Endothelial cell of umbilical vein (primary cell): ENCODE data around the gene DOC2B.

ENCODE experiments used
- CTCF ChIP-seq, 2 donors: IDR thresholded peaks; 1 replicate in 1 of 2; 2 replicates in 1 of 2; pipeline ENCODE4 v1.5.1; 2011; ENCODE audit warnings: low read length in 2 of 2, mild to moderate bottlenecking in 2 of 2, moderate library complexity in 2 of 2, control low read depth in 1 of 2, inconsistent platforms in 1 of 2, low read depth in 1 of 2; ENCODE audit not compliant: insufficient read depth in 1 of 2; ENCODE audit errors: extremely low read depth in 1 of 2
- EZH2 ChIP-seq: IDR thresholded peaks from 2 replicates; pipeline ENCODE4 v1.6.1; 2012; ENCODE audit warnings: borderline replicate concordance, low read depth, mild to moderate bottlenecking, moderate library complexity, low read length, inconsistent platforms; ENCODE audit not compliant: severe bottlenecking
- MYC ChIP-seq: IDR thresholded peaks from one replicate; pipeline ENCODE4 v1.6.1; 2011; ENCODE audit warnings: mild to moderate bottlenecking, low read depth, low read length
- POLR2A ChIP-seq: IDR thresholded peaks from 2 replicates; pipeline ENCODE4 v1.6.1; 2012; ENCODE audit warnings: low read depth, mild to moderate bottlenecking, control low read depth, low read length
- POLR2AphosphoS5 ChIP-seq: IDR thresholded peaks from 2 replicates; pipeline ENCODE4 v1.6.1; 2012; ENCODE audit warnings: low read depth, mild to moderate bottlenecking, control low read depth, low read length, moderate library complexity; ENCODE audit not compliant: insufficient read depth

GRCh38 chr17:208429-208828, 27.0 kb upstream of the DOC2B start:
- TF ChIP-seq CTCF (IDR thresholded peaks at IDR 0.05; ENCODE audit: extremely low read depth in 1 of 2, insufficient read depth in 1 of 2, low read depth in 1 of 2, low read length in 2 of 2): no peak
- no peak for TF ChIP-seq POLR2A
- TF ChIP-seq MYC: no peak
- TF ChIP-seq EZH2: no peak
- no peak for TF ChIP-seq POLR2AphosphoS5
